Bronchial epithelial cell (primary cell): ENCODE data around the gene RHOC. TPM values are rescaled to one million over a fixed set of nuclear protein-coding genes. Genes with fewer than 3 reads are reported as not detected.

ENCODE experiments used
- DNase-seq: peaks from one replicate; pipeline ENCODE4 v3.0.0-alpha.2; 2010; ENCODE audit warnings: low read depth
- FAIRE-seq: peaks from 2 replicates; lab custom pipeline; 2011; peaks lifted over from hg19 to GRCh38; lab: Jason Lieb, UNC
- H3K27me3 ChIP-seq: 2 replicates; pipeline ENCODE4 v1.5.1; 2011; ENCODE audit warnings: low read length; ENCODE audit not compliant: control insufficient read depth, insufficient read depth
- H3K36me3 ChIP-seq: 2 replicates; pipeline ENCODE4 v1.5.1; 2011; ENCODE audit warnings: low read length; ENCODE audit not compliant: control insufficient read depth, insufficient read depth
- H3K4me3 ChIP-seq: 2 replicates; pipeline ENCODE4 v1.5.1; 2011; ENCODE audit warnings: mild to moderate bottlenecking, low read depth, low read length, control low read depth
- CTCF ChIP-seq: IDR thresholded peaks from 2 replicates; pipeline ENCODE4 v1.5.1; 2011; ENCODE audit warnings: mild to moderate bottlenecking, moderate library complexity, low read length, control low read depth, inconsistent platforms; ENCODE audit not compliant: insufficient read depth, severe bottlenecking
- total RNA-seq: library from RNA; depleted of rRNA; stranded (reverse); fragments of >200 nt; gene quantifications from 2 replicates; pipeline ENCODE4 v1.2.1, GENCODE V29; 2014

Gene RHOC
- total RNA-seq, 1 donor from 2014 or later, result 469 TPM

GRCh38 chr1:112689196-112689841, 17.6 kb downstream of the RHOC start:
- H3K27me3 ChIP-seq, result no peaks in the 10 kb centered on the region
- FAIRE-seq (no peak), DNase-seq (no peak)
- H3K36me3 ChIP-seq, result peaks cover 27% of the 10 kb centered on the region
- no peak for TF ChIP-seq CTCF
- no peak overlapping the region for H3K4me3 ChIP-seq

- Histone ChIP-seq H3K36me3 (peaks cover 23% of the 10 kb centered on the region), H3K4me3 (no peak overlapping the region), H3K27me3 (no peaks in the 10 kb centered on the region)
- DNase-seq (no peak), FAIRE-seq (no peak)
- TF ChIP-seq CTCF, result no peak
Measured at GRCh38 chr1:112688781-112689193, 18.1 kb downstream of the RHOC start.

- H3K4me3 ChIP-seq, result no peak overlapping the region
- DNase-seq (no peak), FAIRE-seq (no peak)
- H3K27me3 ChIP-seq, result no peaks in the 10 kb centered on the region
- TF ChIP-seq CTCF, result no peak
- peaks cover 20% of the 10 kb centered on the region for H3K36me3 ChIP-seq
Measured at GRCh38 chr1:112687785-112688496, 19.0 kb downstream of the RHOC start.

- no peaks in the 10 kb centered on the region for H3K27me3 ChIP-seq
- no peak for TF ChIP-seq CTCF
- H3K4me3 ChIP-seq, result no peak overlapping the region
- DNase-seq (peak; percentile 99), FAIRE-seq (peak; percentile 93)
- peaks cover 14% of the 10 kb centered on the region for H3K36me3 ChIP-seq
Measured at GRCh38 chr1:112687361-112687760, 19.6 kb downstream of the RHOC start.

GRCh38 chr1:112686835-112687234, 20.1 kb downstream of the RHOC start:
- H3K4me3 ChIP-seq, result no peak overlapping the region
- DNase-seq (no peak), FAIRE-seq (no peak)
- no peak for TF ChIP-seq CTCF
- no peaks in the 10 kb centered on the region for H3K27me3 ChIP-seq
- peaks cover 11% of the 10 kb centered on the region for H3K36me3 ChIP-seq
